IgD-negative memory B cell (primary cell): ENCODE results near the gene CERS4. TPM values are rescaled to one million over a fixed set of nuclear protein-coding genes. Genes with fewer than 3 reads are reported as not detected.
"Not testable (repeated sequence)": the region's sequence is repeated elsewhere in the genome, so short reads cannot be mapped to it uniquely, and the experiment has no call there.

Source experiments
- H3K27ac Mint-ChIP-seq, 3 donors: one replicate each; pipeline ENCODE4 v1.8.0; 2020 to 2022; ENCODE audit warnings: mild to moderate bottlenecking in 3 of 3, mixed read lengths in 3 of 3, moderate library complexity in 1 of 3
- H3K27me3 Mint-ChIP-seq: one replicate; pipeline ENCODE4 v1.8.0; 2021; ENCODE audit warnings: mixed read lengths
- H3K36me3 Mint-ChIP-seq: one replicate; pipeline ENCODE4 v1.8.0; 2020; ENCODE audit warnings: mild to moderate bottlenecking, mixed read lengths
- H3K4me1 Mint-ChIP-seq, 3 donors: one replicate each; pipeline ENCODE4 v1.8.0; 2020 to 2022; ENCODE audit warnings: mixed read lengths in 3 of 3, mild to moderate bottlenecking in 1 of 3
- H3K4me3 Mint-ChIP-seq, 4 donors: one replicate each; pipeline ENCODE4 v1.8.0; 2020 to 2022; ENCODE audit warnings: mild to moderate bottlenecking in 4 of 4, mixed read lengths in 4 of 4, moderate library complexity in 3 of 4
- H3K9me3 Mint-ChIP-seq, 3 donors: one replicate each; pipeline ENCODE4 v1.8.0; 2020 to 2021; ENCODE audit warnings: mixed read lengths in 3 of 3, mild to moderate bottlenecking in 1 of 3
- polyA plus RNA-seq: library from polyadenylated mRNA; unstranded; fragments of 300-500 nt; fragmentation: Illumina TruSeq; gene quantifications from one replicate; pipeline ENCODE4 v1.2.3, GENCODE V29; 2021

CERS4 gene
- polyA plus RNA-seq: 38.0 TPM

DNA sequence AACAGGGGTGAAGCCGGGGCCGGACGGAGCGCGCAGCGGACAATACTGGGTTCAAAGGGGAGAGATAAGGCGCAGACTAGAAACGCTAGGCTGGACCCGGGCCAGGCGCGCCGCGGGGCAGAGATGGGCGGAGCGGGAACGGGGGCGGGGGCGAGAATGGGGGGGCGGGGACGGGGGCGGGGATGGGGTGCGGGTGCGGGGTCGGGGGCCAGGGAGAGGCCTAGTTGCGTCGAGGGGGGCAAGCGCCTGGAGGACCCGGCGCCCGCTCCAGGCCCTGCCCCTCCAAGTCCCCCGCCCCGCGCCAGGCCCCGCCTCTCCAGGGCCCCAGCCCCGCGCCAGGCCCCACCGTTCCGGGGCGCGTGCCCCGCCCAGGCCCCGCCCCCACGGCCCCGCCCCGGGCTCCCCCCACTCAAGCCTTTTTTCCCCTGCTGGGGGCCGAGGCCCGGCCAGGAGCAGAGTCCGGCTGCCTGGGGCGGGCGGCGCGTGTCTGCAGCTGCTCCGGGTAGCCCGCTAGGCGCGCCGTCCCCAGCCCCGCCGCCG lies at the start of gene CERS4:
TSS of gene CERS4 (plus strand) at position 449 of the 540 bp plus-strand sequence. CDS start 41,707 bp downstream, outside the sequence.
- no peaks in the 10 kb centered on the region for H3K27me3 Mint-ChIP-seq
- peaks cover 4% of the 10 kb centered on the region for H3K36me3 Mint-ChIP-seq
- peak within 1 kb of the TSS; percentile 88 to 96 (median 96) for H3K4me3 Mint-ChIP-seq
- H3K9me3 Mint-ChIP-seq: no peaks in the 10 kb centered on the region
- peak within 1 kb of the TSS; percentile 82 to 97 (median 96) for H3K27ac Mint-ChIP-seq
- peaks cover 20 to 24% (median 22%) of the 10 kb centered on the region in 3 donors for H3K4me1 Mint-ChIP-seq

DNA sequence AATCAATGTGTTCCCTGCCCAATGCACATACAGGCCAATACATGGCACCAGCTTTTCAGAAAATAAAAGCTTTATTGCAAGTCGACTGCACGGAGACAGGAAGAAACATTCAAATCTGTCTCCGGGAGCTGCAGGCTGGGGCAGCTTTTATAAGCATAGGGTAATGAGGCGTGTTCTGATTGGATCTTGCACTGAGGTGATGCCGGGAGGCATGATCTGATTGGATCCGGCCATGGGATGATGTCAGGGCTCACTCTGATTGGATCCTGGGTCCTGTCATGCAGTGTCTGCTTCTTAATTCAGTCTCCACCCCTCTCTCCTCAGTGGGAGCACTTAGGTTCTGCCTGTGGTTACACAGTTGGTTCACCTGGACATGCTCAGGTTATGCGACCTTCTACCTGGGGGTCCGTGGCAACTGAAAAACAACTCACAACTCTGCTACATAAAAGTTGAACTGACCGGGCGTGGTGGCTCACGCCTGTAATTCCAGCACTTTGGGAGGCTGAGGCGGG lies 48.0 kb upstream of the CERS4 start:
- peak overlapping the region in 2 of 4 donors; percentile 10 to 35 for H3K4me3 Mint-ChIP-seq
- no peaks in the 10 kb centered on the region for H3K27me3 Mint-ChIP-seq
- H3K9me3 Mint-ChIP-seq: no peaks in the 10 kb centered on the region
- H3K4me1 Mint-ChIP-seq: peaks cover 10 to 11% (median 10%) of the 10 kb centered on the region in 3 donors
- no peak overlapping the region for H3K27ac Mint-ChIP-seq
- no peaks in the 10 kb centered on the region for H3K36me3 Mint-ChIP-seq

DNA sequence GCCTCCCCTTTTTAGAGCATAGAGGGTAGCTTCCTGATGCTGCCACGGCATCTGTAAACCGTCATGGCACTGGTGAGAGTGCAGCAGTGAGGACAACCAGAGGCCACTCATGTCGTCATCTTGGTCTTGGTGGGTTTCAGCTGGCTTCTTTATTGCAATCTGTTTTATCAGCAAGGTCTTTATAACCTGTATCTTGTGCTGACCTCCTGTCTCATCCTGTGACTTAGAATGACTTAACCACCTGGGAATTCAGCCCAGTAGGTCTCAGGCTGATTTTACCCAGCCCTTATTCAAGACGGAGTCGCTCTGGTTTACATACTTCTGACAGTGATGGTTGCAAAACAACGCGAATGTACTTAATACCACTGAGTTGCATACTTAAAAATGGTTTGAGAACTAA lies 45.4 kb upstream of the CERS4 start:
- Mint-ChIP-seq H3K36me3 (no peaks in the 10 kb centered on the region), H3K9me3 (no peaks in the 10 kb centered on the region), H3K27ac (peak overlapping the region in 1 of 3 donors; percentile 31)

GRCh38 chr19:8167985-8168384 lies 41.2 kb upstream of the CERS4 start:
- Mint-ChIP-seq H3K27ac (no peak overlapping the region), H3K36me3 (no peaks in the 10 kb centered on the region), H3K27me3 (no peaks in the 10 kb centered on the region), H3K4me1 (peaks cover 0 to 4% (median 0%) of the 10 kb centered on the region in 3 donors), H3K9me3 (no peaks in the 10 kb centered on the region), H3K4me3 (no peak overlapping the region)

More for the DNA sequence above, 45.4 kb upstream of the CERS4 start:
- Mint-ChIP-seq H3K4me1 (peaks cover 4 to 6% (median 5%) of the 10 kb centered on the region in 3 donors), H3K27me3 (no peaks in the 10 kb centered on the region), H3K4me3 (no peak overlapping the region)

DNA sequence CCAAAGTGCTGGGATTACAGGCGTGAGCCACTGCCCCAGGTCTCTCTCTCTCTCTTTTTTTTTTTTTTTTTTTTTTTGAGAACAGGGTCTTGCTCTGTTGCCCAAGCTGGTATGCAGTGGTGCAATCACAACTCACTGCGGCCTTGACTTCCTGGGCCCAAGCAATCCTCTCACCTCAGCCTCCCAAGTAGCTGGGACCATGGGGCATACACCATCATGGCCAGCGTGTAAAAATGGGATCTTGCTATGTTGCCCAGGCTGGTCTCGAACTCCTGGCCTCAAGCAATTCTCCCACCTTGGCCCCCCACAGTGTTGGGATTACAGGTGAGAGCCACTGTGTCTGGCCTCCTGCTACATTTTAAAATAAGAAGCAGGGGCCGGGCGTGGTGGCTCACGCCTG lies 40.6 kb upstream of the CERS4 start:
- Mint-ChIP-seq H3K36me3 (no peaks in the 10 kb centered on the region), H3K9me3 (no peaks in the 10 kb centered on the region), H3K4me1 (peaks cover 0 to 4% (median 0%) of the 10 kb centered on the region in 3 donors), H3K27me3 (no peaks in the 10 kb centered on the region), H3K4me3 (no peak overlapping the region), H3K27ac (no peak overlapping the region)

DNA sequence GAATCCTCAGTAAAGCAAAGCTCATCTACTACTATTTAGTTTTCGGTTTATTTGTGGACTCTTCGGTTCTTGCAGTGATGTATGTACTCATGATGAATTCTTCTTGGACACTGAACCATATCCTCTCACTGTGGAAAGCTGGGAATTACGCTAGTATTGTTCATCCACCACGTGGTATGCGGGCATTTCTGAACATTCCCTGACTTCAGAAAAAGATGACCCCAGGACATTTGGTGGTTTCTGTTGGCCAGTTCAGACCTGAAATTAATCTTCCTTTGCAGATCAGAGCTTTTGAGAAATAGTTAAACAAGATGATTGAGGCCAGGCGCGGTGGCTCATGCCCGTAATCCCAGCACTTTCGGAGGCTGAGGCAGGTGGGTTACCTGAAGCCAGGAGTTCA lies 34.5 kb upstream of the CERS4 start:
- H3K27ac Mint-ChIP-seq: no peak overlapping the region
- peaks cover 0 to 2% (median 0%) of the 10 kb centered on the region in 3 donors for H3K4me1 Mint-ChIP-seq
- no peak overlapping the region for H3K4me3 Mint-ChIP-seq
- no peaks in the 10 kb centered on the region for H3K27me3 Mint-ChIP-seq
- H3K36me3 Mint-ChIP-seq: no peaks in the 10 kb centered on the region
- no peaks in the 10 kb centered on the region for H3K9me3 Mint-ChIP-seq

GRCh38 chr19:8180018-8180417 lies 29.2 kb upstream of the CERS4 start:
- no peaks in the 10 kb centered on the region for H3K27me3 Mint-ChIP-seq
- no peaks in the 10 kb centered on the region for H3K9me3 Mint-ChIP-seq

GRCh38 chr19:8184274-8184673 lies 24.9 kb upstream of the CERS4 start:
- Mint-ChIP-seq H3K4me1 (peaks cover 13 to 18% (median 16%) of the 10 kb centered on the region in 3 donors), H3K9me3 (peaks cover 0 to 2% (median 0%) of the 10 kb centered on the region in 3 donors), H3K36me3 (peaks cover 1% of the 10 kb centered on the region), H3K4me3 (no peak overlapping the region), H3K27me3 (no peaks in the 10 kb centered on the region), H3K27ac (no peak overlapping the region)

More at GRCh38 chr19:8180018-8180417, 29.2 kb upstream of the CERS4 start:
- H3K36me3 Mint-ChIP-seq: peaks cover 1% of the 10 kb centered on the region
- no peak overlapping the region for H3K27ac Mint-ChIP-seq
- H3K4me1 Mint-ChIP-seq: peaks cover 4 to 7% (median 6%) of the 10 kb centered on the region in 3 donors
- no peak overlapping the region for H3K4me3 Mint-ChIP-seq

GRCh38 chr19:8185343-8186068 lies 23.7 kb upstream of the CERS4 start:
- H3K9me3 Mint-ChIP-seq: peaks cover 0 to 2% (median 0%) of the 10 kb centered on the region in 3 donors
- no peak overlapping the region for H3K27ac Mint-ChIP-seq
- peaks cover 1% of the 10 kb centered on the region for H3K36me3 Mint-ChIP-seq
- H3K27me3 Mint-ChIP-seq: no peaks in the 10 kb centered on the region
- H3K4me1 Mint-ChIP-seq: peaks cover 13 to 18% (median 16%) of the 10 kb centered on the region in 3 donors
- no peak overlapping the region for H3K4me3 Mint-ChIP-seq

- H3K27me3 Mint-ChIP-seq: no peaks in the 10 kb centered on the region
- peak overlapping the region in 3 of 4 donors; percentile 61 to 96 (median 84) for H3K4me3 Mint-ChIP-seq
- peak overlapping the region; percentile 88 to 98 (median 98) for H3K27ac Mint-ChIP-seq
- H3K9me3 Mint-ChIP-seq: peaks cover 0 to 1% (median 0%) of the 10 kb centered on the region in 3 donors
- H3K36me3 Mint-ChIP-seq: peaks cover 2% of the 10 kb centered on the region
- H3K4me1 Mint-ChIP-seq: peaks cover 39 to 52% (median 40%) of the 10 kb centered on the region in 3 donors
Observed at GRCh38 chr19:8192221-8192820, 16.8 kb upstream of the CERS4 start.

DNA sequence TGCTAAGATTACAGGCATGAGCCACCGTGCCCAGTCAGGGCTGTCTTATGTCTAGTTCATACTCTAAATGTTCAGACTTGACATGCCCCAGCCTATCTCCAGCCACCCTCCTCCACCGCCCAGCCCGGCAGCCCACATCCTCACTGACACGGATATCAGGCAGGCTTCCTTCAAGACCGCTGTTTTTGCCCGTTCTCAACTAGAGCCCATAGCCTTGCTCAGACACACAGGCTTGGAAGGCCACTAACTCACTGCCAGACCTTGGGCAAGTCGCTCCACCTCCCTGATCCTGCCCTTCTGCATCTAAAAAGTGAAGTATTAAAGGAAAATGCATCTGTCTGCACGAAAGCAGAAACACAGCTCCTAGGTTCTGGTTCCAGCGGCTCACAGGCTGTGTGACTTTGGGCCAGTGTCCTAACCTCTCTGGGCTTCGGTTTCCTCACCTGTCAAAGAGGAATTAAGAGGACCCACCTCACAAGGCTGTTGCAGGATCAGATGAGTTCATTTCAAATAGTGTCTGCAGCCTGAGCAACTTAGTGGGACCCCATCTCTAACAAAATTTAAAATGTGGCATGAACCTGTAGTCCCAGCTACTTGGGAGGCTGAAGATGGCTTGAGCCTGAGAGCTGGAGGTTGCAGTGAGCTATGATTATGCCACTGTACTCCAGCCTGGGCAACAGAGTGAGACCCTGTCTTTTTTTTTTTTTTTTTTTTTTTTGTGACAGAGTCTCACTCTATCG lies 14.5 kb upstream of the CERS4 start:
- peak overlapping the region; percentile 61 to 96 (median 88) for H3K4me3 Mint-ChIP-seq
- no peaks in the 10 kb centered on the region for H3K9me3 Mint-ChIP-seq
- H3K4me1 Mint-ChIP-seq: peaks cover 38 to 51% (median 39%) of the 10 kb centered on the region in 3 donors

DNA sequence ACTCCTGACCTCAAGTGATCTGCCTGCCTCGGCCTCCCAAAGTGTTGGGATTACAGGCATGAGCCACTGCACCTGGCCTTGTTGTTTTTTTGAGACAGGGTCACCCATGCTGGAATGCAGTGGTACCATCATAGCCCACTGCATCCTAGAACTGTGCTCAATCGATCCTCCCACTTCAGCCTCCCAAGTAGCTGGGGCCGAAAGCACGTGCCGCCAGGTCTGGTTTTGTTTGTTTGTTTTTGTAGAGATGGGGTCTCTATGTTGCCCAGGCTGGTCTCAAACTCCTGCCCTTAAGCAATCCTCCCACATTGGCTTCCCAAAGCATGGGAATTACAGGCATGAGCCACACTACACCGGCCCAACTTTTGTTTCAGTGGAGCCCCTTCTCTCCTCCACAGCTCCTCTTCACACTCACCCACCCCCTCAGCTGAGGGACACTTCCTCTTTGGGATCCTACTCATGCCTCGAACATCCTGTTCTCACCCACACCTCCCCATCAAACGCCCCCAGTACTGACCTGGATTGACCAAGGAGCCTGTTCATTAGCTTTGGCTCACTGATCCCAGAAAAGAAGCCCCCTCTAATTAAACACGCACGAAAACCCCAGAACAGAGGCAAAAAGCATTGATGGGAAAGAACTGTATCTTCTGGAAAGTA lies 12.8 kb upstream of the CERS4 start:
- Mint-ChIP-seq H3K27ac (peak overlapping the region; percentile 87 to 98 (median 88)), H3K9me3 (no peaks in the 10 kb centered on the region), H3K4me3 (peak overlapping the region; percentile 6 to 96 (median 52)), H3K4me1 (peaks cover 38 to 48% (median 38%) of the 10 kb centered on the region in 3 donors), H3K27me3 (no peaks in the 10 kb centered on the region), H3K36me3 (peaks cover 2% of the 10 kb centered on the region)

More for the DNA sequence above, 14.5 kb upstream of the CERS4 start:
- H3K36me3 Mint-ChIP-seq: peaks cover 2% of the 10 kb centered on the region
- peak overlapping the region; percentile 88 to 98 (median 98) for H3K27ac Mint-ChIP-seq
- H3K27me3 Mint-ChIP-seq: no peaks in the 10 kb centered on the region

DNA sequence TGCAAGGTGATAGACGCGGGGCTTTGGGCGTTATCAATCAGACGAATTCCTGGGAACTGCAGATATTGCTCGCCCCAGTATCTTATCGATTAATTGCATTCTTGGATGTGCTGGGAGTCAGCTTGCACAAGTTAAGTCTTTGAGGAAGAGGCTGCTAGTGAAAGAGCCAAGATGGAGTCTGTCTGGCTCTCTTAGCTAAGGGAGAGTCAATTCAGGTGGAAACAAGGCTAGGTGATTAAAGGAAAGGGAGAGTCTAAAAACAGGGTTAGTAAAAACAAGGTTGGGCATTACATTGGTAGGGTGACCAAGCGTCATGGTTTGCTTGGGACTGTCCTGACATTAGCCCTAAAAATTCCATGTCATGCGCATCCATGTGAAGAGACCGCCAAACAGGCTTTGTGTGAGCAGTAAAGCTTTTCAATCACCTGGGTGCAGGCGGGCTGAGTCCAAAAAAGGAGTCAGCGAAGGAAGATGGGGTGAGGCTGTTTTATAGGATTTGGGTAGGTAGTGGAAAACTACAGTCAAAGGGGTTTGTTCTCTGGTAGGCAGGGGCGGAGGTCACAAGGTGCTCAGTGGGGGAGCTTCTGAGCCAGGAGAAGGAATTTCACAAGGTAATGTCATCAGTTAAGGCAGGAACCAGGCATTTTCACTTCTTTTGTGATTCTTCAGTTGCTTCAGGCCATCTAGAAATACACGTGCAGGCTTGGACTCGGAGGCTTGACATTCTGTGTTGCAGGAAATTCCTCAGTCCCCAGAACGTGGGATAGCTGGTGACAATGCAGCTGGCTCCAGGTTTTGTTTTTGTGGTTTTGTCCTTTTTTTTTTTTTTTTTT lies 5.7 kb upstream of the CERS4 start:
- not testable (repeated sequence) for H3K27me3 Mint-ChIP-seq, H3K4me1 Mint-ChIP-seq, H3K9me3 Mint-ChIP-seq, H3K36me3 Mint-ChIP-seq
- Mint-ChIP-seq H3K27ac (peak overlapping the region in 2 of 3 donors; percentile 57 to 78), H3K4me3 (peak overlapping the region in 1 of 4 donors; percentile 46)
